ENCODE results near the gene NKX1-2.
A peak's percentile ranks its signal among the peaks of the same experiment; 100 is the strongest.

Gene NKX1-2

DNA sequence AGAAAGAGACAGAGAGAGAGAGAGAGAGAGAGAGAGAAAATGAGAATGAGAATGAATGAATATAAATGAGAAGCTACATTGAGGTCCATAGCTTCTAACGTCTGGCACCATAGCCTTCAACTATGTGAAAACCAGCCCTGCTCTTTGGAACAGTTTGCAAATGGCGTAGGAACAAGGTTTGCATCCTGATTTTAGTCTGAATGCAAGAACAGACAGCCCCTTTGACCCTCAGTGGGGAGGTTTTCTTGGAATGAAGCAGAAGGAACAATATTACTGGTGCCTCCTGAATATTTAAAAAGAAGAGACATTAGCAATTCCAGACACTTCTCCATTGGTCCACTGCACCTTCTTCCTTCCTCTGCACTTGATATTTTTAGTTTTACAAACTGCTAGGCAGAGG is 34.8 kb upstream of the NKX1-2 start:
- H2AFZ ChIP-seq (ENCODE audit: low read length) = peak overlapping the region; percentile 72
- H3K4me3 ChIP-seq (ENCODE audit: low read length in 2 of 2) = no peak overlapping the region
- no peak overlapping the region for H4K91ac ChIP-seq (ENCODE audit: low read depth, low read length, poor library complexity)
- no peaks in the 10 kb centered on the region for H3K36me3 ChIP-seq (replicated peaks in 1 of 2; ENCODE audit: control insufficient read depth in 2 of 2, insufficient read depth in 2 of 2, low read length in 2 of 2)
- no peak overlapping the region for H2BK15ac ChIP-seq (ENCODE audit: low read length)
- no peak overlapping the region for H3K23ac ChIP-seq (ENCODE audit: low read depth, low read length, poor library complexity)
- no peak overlapping the region for H3K18ac ChIP-seq (ENCODE audit: low read length)
- H3K9ac ChIP-seq (ENCODE audit: low read depth, low read length, poor library complexity) = no peak overlapping the region
- no CpG with 5 or more reads among the region's 2 CpGs for WGBS, 2 donors (ENCODE audit: extremely low coverage in 2 of 2, insufficient read length in 2 of 2, insufficient replicate concordance in 1 of 2)
- H3K4me2 ChIP-seq (ENCODE audit: insufficient read depth, low read length, poor library complexity, severe bottlenecking) = no peak overlapping the region
- no peak overlapping the region for H4K8ac ChIP-seq (ENCODE audit: low read depth, low read length)
- H2BK5ac ChIP-seq (ENCODE audit: low read length) = no peak overlapping the region
- no peak overlapping the region for H3K14ac ChIP-seq (ENCODE audit: low read length)
- H3K4me1 ChIP-seq (ENCODE audit: control insufficient read depth in 2 of 2, insufficient read depth in 1 of 2, low read depth in 1 of 2, low read length in 2 of 2) = peaks cover 0 to 15% of the 10 kb centered on the region in 2 donors
- H3K27me3 ChIP-seq (ENCODE audit: control insufficient read depth in 3 of 3, insufficient read depth in 3 of 3, low read depth in 1 of 3, low read length in 3 of 3) = no peaks in the 10 kb centered on the region
- DNase-seq (ENCODE audit: low spot score) = no peak
- no peak overlapping the region for H3K4ac ChIP-seq (ENCODE audit: low read length)
- no peak overlapping the region for H2BK12ac ChIP-seq (ENCODE audit: low read length)
- peaks cover 4 to 12% of the 10 kb centered on the region in 2 donors for H3K9me3 ChIP-seq (replicated peaks in 1 of 2; ENCODE audit: control insufficient read depth in 2 of 2, insufficient read depth in 1 of 2, low read depth in 1 of 2, low read length in 2 of 2)
- H2BK120ac ChIP-seq (ENCODE audit: low read depth, low read length) = no peak overlapping the region
- H3K79me1 ChIP-seq (ENCODE audit: low read depth, low read length) = no peaks in the 10 kb centered on the region
- no peak overlapping the region for H2AK5ac ChIP-seq (ENCODE audit: low read depth, low read length)
- no peak overlapping the region for H3K27ac ChIP-seq (replicated peaks; ENCODE audit: low read length)

DNA sequence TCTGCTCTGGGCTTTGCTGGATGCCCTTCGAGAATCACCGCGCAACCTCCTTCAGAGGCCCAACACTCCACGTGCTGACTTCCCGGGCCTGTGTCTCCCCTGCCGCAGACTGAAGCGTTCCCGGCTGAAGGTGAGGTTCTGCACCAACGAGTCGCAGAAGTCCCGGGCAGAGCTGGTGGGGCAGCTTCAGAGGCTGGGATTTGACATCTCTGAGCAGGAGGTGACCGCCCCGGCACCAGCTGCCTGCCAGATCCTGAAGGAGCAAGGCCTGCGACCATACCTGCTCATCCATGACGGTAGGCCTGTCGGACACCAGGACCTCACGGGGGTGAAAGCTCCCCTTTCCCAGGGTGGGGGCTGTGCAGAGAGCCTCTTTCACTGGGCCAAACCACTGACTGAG is 34.2 kb upstream of the NKX1-2 start:
- Histone ChIP-seq H3K23ac (ENCODE audit: low read depth, low read length, poor library complexity) (no peak overlapping the region), H3K79me1 (ENCODE audit: low read depth, low read length) (no peaks in the 10 kb centered on the region), H4K8ac (ENCODE audit: low read depth, low read length) (no peak overlapping the region), H2BK12ac (ENCODE audit: low read length) (no peak overlapping the region), H3K14ac (ENCODE audit: low read length) (no peak overlapping the region), H2BK120ac (ENCODE audit: low read depth, low read length) (no peak overlapping the region), H2AK5ac (ENCODE audit: low read depth, low read length) (no peak overlapping the region), H3K27ac (replicated peaks; ENCODE audit: low read length) (no peak overlapping the region), H3K4me3 (ENCODE audit: low read length in 2 of 2) (no peak overlapping the region), H3K4me1 (ENCODE audit: control insufficient read depth in 2 of 2, insufficient read depth in 1 of 2, low read depth in 1 of 2, low read length in 2 of 2) (peaks cover 0 to 15% of the 10 kb centered on the region in 2 donors), H3K9ac (ENCODE audit: low read depth, low read length, poor library complexity) (no peak overlapping the region), H3K4me2 (ENCODE audit: insufficient read depth, low read length, poor library complexity, severe bottlenecking) (no peak overlapping the region), H3K18ac (ENCODE audit: low read length) (peak overlapping the region; percentile 23), H3K36me3 (replicated peaks in 1 of 2; ENCODE audit: control insufficient read depth in 2 of 2, insufficient read depth in 2 of 2, low read length in 2 of 2) (no peaks in the 10 kb centered on the region), H2BK15ac (ENCODE audit: low read length) (no peak overlapping the region), H4K91ac (ENCODE audit: low read depth, low read length, poor library complexity) (no peak overlapping the region), H2AFZ (ENCODE audit: low read length) (peak overlapping the region; percentile 72), H2BK5ac (ENCODE audit: low read length) (no peak overlapping the region), H3K4ac (ENCODE audit: low read length) (no peak overlapping the region), H3K27me3 (ENCODE audit: control insufficient read depth in 3 of 3, insufficient read depth in 3 of 3, low read depth in 1 of 3, low read length in 3 of 3) (no peaks in the 10 kb centered on the region), H3K9me3 (replicated peaks in 1 of 2; ENCODE audit: control insufficient read depth in 2 of 2, insufficient read depth in 1 of 2, low read depth in 1 of 2, low read length in 2 of 2) (peaks cover 4 to 12% of the 10 kb centered on the region in 2 donors)
- no peak for DNase-seq (ENCODE audit: low spot score)
- WGBS, 2 donors (ENCODE audit: extremely low coverage in 2 of 2, insufficient read length in 2 of 2, insufficient replicate concordance in 1 of 2) = no CpG with 5 or more reads among the region's 17 CpGs

DNA sequence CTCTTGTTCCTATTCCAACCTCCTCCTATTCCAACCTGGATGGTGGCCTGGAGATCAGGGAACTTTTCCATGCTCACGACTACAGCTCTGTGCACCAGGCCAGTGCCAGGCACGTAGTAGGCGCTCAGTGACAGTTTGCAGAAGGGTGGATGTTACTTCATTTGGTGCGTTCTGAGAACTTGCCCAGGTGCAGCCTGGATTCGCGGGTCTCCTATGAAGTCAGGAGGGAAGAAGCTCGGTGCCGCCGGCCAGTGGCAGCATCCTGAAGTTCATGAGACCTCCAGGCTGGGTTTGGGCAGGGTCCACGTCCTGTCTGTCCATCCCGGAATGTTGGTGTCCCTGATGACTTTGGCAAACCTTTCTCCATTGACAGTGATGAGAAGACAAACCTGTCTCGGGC is 33.0 kb upstream of the NKX1-2 start:
- Histone ChIP-seq H3K9me3 (replicated peaks in 1 of 2; ENCODE audit: control insufficient read depth in 2 of 2, insufficient read depth in 1 of 2, low read depth in 1 of 2, low read length in 2 of 2) (peaks cover 4 to 12% of the 10 kb centered on the region in 2 donors), H2AFZ (ENCODE audit: low read length) (no peak overlapping the region), H2BK120ac (ENCODE audit: low read depth, low read length) (no peak overlapping the region), H3K9ac (ENCODE audit: low read depth, low read length, poor library complexity) (no peak overlapping the region), H4K91ac (ENCODE audit: low read depth, low read length, poor library complexity) (no peak overlapping the region), H3K27ac (replicated peaks; ENCODE audit: low read length) (no peak overlapping the region), H3K27me3 (ENCODE audit: control insufficient read depth in 3 of 3, insufficient read depth in 3 of 3, low read depth in 1 of 3, low read length in 3 of 3) (no peaks in the 10 kb centered on the region), H2BK12ac (ENCODE audit: low read length) (no peak overlapping the region), H3K4me3 (ENCODE audit: low read length in 2 of 2) (no peak overlapping the region), H2BK5ac (ENCODE audit: low read length) (no peak overlapping the region), H2AK5ac (ENCODE audit: low read depth, low read length) (peak overlapping the region; percentile 21), H3K4ac (ENCODE audit: low read length) (no peak overlapping the region), H3K23ac (ENCODE audit: low read depth, low read length, poor library complexity) (no peak overlapping the region), H3K4me1 (ENCODE audit: control insufficient read depth in 2 of 2, insufficient read depth in 1 of 2, low read depth in 1 of 2, low read length in 2 of 2) (peaks cover 6 to 17% of the 10 kb centered on the region in 2 donors), H2BK15ac (ENCODE audit: low read length) (no peak overlapping the region), H3K14ac (ENCODE audit: low read length) (no peak overlapping the region), H3K79me1 (ENCODE audit: low read depth, low read length) (peaks cover 2% of the 10 kb centered on the region), H4K8ac (ENCODE audit: low read depth, low read length) (no peak overlapping the region), H3K4me2 (ENCODE audit: insufficient read depth, low read length, poor library complexity, severe bottlenecking) (no peak overlapping the region), H3K18ac (ENCODE audit: low read length) (peak overlapping the region; percentile 51), H3K36me3 (replicated peaks in 1 of 2; ENCODE audit: control insufficient read depth in 2 of 2, insufficient read depth in 2 of 2, low read length in 2 of 2) (no peaks in the 10 kb centered on the region)
- no peak for DNase-seq (ENCODE audit: low spot score)
- no CpG with 5 or more reads among the region's 12 CpGs for WGBS, 2 donors (ENCODE audit: extremely low coverage in 2 of 2, insufficient read length in 2 of 2, insufficient replicate concordance in 1 of 2)

DNA sequence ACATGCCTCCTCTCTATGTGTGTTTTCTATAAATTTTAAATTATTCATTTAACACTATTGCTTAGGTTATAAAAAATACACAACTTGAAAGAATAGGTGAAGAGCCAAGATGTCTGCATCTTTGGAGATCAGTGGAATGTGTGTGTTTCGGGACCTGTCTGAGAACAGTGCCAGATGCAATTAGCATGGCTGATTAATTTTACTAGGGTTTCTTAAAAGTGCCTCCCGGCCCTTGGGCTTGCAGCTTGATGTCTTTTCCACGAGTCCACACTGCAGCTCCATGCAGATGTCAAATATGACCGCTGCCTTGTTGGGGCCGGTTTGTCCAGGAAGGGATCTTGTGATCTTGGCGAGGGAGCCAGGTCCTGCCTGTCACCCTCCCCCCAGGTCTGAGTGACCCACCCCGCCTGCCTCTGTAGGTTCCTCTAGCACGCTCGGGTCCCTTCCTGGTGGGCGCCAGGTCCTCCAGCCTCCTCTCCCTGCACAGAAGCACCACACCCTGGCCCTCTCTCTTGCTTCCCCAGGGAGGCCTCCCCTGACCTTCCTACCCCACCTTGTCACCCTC is 32.5 kb upstream of the NKX1-2 start:
- Histone ChIP-seq H3K9me3 (replicated peaks in 1 of 2; ENCODE audit: control insufficient read depth in 2 of 2, insufficient read depth in 1 of 2, low read depth in 1 of 2, low read length in 2 of 2) (peaks cover 4 to 11% of the 10 kb centered on the region in 2 donors), H2BK120ac (ENCODE audit: low read depth, low read length) (no peak overlapping the region), H3K4me3 (ENCODE audit: low read length in 2 of 2) (no peak overlapping the region), H2AFZ (ENCODE audit: low read length) (no peak overlapping the region), H3K4ac (ENCODE audit: low read length) (no peak overlapping the region), H3K4me1 (ENCODE audit: control insufficient read depth in 2 of 2, insufficient read depth in 1 of 2, low read depth in 1 of 2, low read length in 2 of 2) (peaks cover 12 to 23% of the 10 kb centered on the region in 2 donors), H4K8ac (ENCODE audit: low read depth, low read length) (no peak overlapping the region), H3K9ac (ENCODE audit: low read depth, low read length, poor library complexity) (no peak overlapping the region), H3K4me2 (ENCODE audit: insufficient read depth, low read length, poor library complexity, severe bottlenecking) (no peak overlapping the region), H2AK5ac (ENCODE audit: low read depth, low read length) (peak overlapping the region; percentile 21), H3K79me1 (ENCODE audit: low read depth, low read length) (peaks cover 3% of the 10 kb centered on the region), H2BK12ac (ENCODE audit: low read length) (no peak overlapping the region), H4K91ac (ENCODE audit: low read depth, low read length, poor library complexity) (no peak overlapping the region), H3K27ac (replicated peaks; ENCODE audit: low read length) (no peak overlapping the region), H3K23ac (ENCODE audit: low read depth, low read length, poor library complexity) (no peak overlapping the region), H3K18ac (ENCODE audit: low read length) (peak overlapping the region; percentile 51), H2BK15ac (ENCODE audit: low read length) (no peak overlapping the region), H3K14ac (ENCODE audit: low read length) (no peak overlapping the region), H3K36me3 (replicated peaks in 1 of 2; ENCODE audit: control insufficient read depth in 2 of 2, insufficient read depth in 2 of 2, low read length in 2 of 2) (no peaks in the 10 kb centered on the region), H2BK5ac (ENCODE audit: low read length) (no peak overlapping the region), H3K27me3 (ENCODE audit: control insufficient read depth in 3 of 3, insufficient read depth in 3 of 3, low read depth in 1 of 3, low read length in 3 of 3) (no peaks in the 10 kb centered on the region)
- no CpG with 5 or more reads among the region's 10 CpGs for WGBS, 2 donors (ENCODE audit: extremely low coverage in 2 of 2, insufficient read length in 2 of 2, insufficient replicate concordance in 1 of 2)
- no peak for DNase-seq (ENCODE audit: low spot score)

All from neuronal stem cell (in vitro differentiated cells).